ENCODE results near the gene COMMD9. TPM values are rescaled to one million over a fixed set of nuclear protein-coding genes. Genes with fewer than 3 reads are reported as not detected.

The COMMD9 gene
- total RNA-seq, 1 donor, result 35.4 TPM

- peak; percentile 52 for DNase-seq (ENCODE audit: low read depth)
- no peak overlapping the region for H3K4me3 ChIP-seq (ENCODE audit: low read depth, low read length)
- no peak for TF ChIP-seq CTCF (IDR thresholded peaks at IDR 0.05; ENCODE audit: insufficient read depth, low read depth, low read length)
These were observed 31.9 kb downstream of the COMMD9 start for GRCh38 chr11:36257351-36257750.

DNA sequence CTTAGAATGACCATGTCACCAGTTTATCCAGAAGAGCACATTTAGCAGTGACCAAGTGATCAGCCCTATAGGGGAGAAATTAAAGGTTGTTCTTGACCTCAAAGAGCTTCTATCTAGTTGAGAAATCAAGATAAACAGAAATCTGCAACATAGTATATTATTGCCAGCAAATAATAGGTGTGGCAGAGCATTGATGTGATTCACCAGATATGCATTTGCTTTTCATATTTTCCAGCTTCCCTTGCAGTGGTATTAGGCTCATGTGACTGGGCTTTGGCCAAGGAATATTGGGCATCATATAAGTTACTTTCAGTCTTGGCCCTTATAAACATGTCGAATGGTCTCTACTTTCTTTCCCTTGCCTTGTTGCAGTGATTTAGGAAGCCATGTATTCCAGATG lies 34.5 kb downstream of the COMMD9 start:
- TF ChIP-seq CTCF (IDR thresholded peaks at IDR 0.05; ENCODE audit: insufficient read depth, low read depth, low read length), result no peak
- H3K4me3 ChIP-seq (ENCODE audit: low read depth, low read length), result no peak overlapping the region
- peak; percentile 11 for DNase-seq (ENCODE audit: low read depth)

- no peak overlapping the region for H3K4me3 ChIP-seq (ENCODE audit: low read depth, low read length)
- no peak for TF ChIP-seq CTCF (IDR thresholded peaks at IDR 0.05; ENCODE audit: insufficient read depth, low read depth, low read length)
- peak; percentile 53 for DNase-seq (ENCODE audit: low read depth)
These were observed 36.0 kb downstream of the COMMD9 start for GRCh38 chr11:36253238-36253637.

DNA sequence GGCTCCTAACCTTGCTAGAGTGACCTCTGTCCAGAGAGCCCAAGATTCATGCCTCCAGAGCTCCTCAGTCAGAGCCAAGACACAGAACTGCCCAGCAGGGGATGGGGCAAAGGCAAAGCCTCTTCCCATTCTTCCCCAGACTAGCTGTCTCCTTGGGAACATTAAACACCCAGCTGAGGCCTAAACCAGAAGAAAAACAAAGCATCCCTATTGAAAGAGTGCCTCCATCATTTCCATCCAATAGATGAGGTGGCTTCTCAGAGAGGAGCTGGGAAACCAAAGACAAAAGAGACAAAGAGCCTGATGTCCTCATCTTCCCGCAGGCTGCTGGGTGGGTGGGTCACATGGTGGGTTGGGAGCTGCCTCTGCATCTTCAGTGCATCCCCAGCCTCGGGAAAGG lies 37.4 kb downstream of the COMMD9 start:
- no peak for DNase-seq (ENCODE audit: low read depth)
- TF ChIP-seq CTCF (IDR thresholded peaks at IDR 0.05; ENCODE audit: insufficient read depth, low read depth, low read length), result no peak
- no peak overlapping the region for H3K4me3 ChIP-seq (ENCODE audit: low read depth, low read length)

DNA sequence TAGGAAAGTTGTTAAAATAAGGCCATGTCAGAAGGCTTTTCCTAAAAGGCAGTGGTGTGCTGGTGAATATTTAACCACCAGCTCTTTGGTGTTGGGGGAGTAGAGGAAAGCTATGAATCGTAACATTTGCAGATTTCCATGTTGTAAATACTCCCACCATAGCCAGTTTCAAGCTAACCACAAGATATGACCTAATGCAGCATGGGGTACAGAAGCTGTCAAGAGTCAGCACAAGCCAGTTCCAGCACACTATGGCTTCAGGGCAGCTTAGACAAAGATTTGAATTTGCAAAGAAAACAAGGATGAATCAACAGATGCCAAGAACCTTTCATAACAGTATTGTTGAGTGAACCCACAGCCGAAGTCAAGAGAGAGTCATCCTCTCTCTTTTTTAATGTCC lies 40.0 kb downstream of the COMMD9 start:
- DNase-seq (ENCODE audit: low read depth), result peak; percentile 91
- no peak for TF ChIP-seq CTCF (IDR thresholded peaks at IDR 0.05; ENCODE audit: insufficient read depth, low read depth, low read length)
- H3K4me3 ChIP-seq (ENCODE audit: low read depth, low read length), result no peak overlapping the region

DNA sequence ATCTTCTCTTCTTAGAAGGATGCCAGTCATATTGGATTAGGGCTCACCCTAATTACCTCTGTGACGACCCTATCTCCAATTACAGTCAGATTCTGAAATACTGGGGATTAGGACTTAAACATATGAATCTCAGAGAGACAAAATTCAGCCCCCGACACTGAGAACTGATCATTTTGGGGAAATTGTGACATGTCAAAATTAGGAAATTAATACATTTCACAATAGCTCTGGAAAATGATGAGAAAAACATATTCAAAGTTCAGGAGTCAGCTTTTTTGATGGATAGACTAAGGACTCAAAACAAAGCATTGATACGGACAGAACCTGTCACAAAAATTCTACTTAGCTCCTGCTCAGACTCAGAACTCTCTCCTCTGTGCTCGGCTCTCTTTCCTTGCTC lies 40.8 kb downstream of the COMMD9 start:
- no peak for TF ChIP-seq CTCF (IDR thresholded peaks at IDR 0.05; ENCODE audit: insufficient read depth, low read depth, low read length)
- DNase-seq (ENCODE audit: low read depth), result no peak
- H3K4me3 ChIP-seq (ENCODE audit: low read depth, low read length), result no peak overlapping the region

GRCh38 chr11:36247493-36247892 lies 41.7 kb downstream of the COMMD9 start:
- TF ChIP-seq CTCF (IDR thresholded peaks at IDR 0.05; ENCODE audit: insufficient read depth, low read depth, low read length), result no peak
- H3K4me3 ChIP-seq (ENCODE audit: low read depth, low read length), result no peak overlapping the region
- no peak for DNase-seq (ENCODE audit: low read depth)

Measured in fibroblast of villous mesenchyme (primary cell).